Erythroblast (primary cell): Measurements from ENCODE around the gene PRR20E.
"Not testable (repeated sequence)": the region's sequence is repeated elsewhere in the genome, so short reads cannot be mapped to it uniquely, and the experiment has no call there.

Experiments
- GATA1 ChIP-seq: IDR thresholded peaks from 2 replicates; pipeline ENCODE4 v1.6.1; 2011; ENCODE audit warnings: low read depth, mild to moderate bottlenecking, control low read depth, low read length, moderate library complexity
- POLR2A ChIP-seq: IDR thresholded peaks from 2 replicates; pipeline ENCODE4 v1.6.1; 2011; ENCODE audit warnings: mild to moderate bottlenecking, low read length

GRCh38 chr13:57160332-57160731 lies 6.7 kb upstream of the PRR20E start, which contains the start of gene PRR20D:
- TF ChIP-seq POLR2A, GATA1: not testable (repeated sequence)
